Activated T-helper 1 cell treated with anti-CD3 and anti-CD28 coated beads, Interleukin-12 subunit alpha, Interleukin-12 subunit beta, Interleukin-2, Interleukin-4 antibody, amounts not matched to agents 30 ng/mL and 10 ng/mL and 1 ng/mL, durations not matched to agents 14 hours and 24 hours and 36 hours (primary cell): ENCODE data around the gene SLC35B1. TPM values are rescaled to one million over a fixed set of nuclear protein-coding genes. Genes with fewer than 3 reads are reported as not detected.
A peak's percentile ranks its signal among the peaks of the same experiment; 100 is the strongest.

ENCODE experiments used
- DNase-seq: peaks from one replicate; pipeline ENCODE4 v3.0.0; 2021; ENCODE audit warnings: low spot score
- H3K27ac Mint-ChIP-seq: one replicate; pipeline ENCODE4 v1.8.0; 2021; ENCODE audit warnings: mild to moderate bottlenecking, mixed read lengths
- H3K27me3 Mint-ChIP-seq: one replicate; pipeline ENCODE4 v1.8.0; 2022; ENCODE audit warnings: mild to moderate bottlenecking, moderate library complexity, mixed read lengths; ENCODE audit not compliant: insufficient read depth
- H3K36me3 Mint-ChIP-seq: one replicate; pipeline ENCODE4 v1.8.0; 2021; ENCODE audit warnings: low read depth, mixed read lengths
- H3K4me1 Mint-ChIP-seq: one replicate; pipeline ENCODE4 v1.8.0; 2021; ENCODE audit warnings: low read depth, mixed read lengths
- H3K4me3 Mint-ChIP-seq: one replicate; pipeline ENCODE4 v1.8.0; 2021; ENCODE audit warnings: mild to moderate bottlenecking, moderate library complexity, mixed read lengths
- H3K9me3 Mint-ChIP-seq: one replicate; pipeline ENCODE4 v1.8.0; 2021; ENCODE audit warnings: mixed read lengths
- intact Hi-C: fragments of 100-400 bp; cut with micrococcal nuclease; formaldehyde crosslinking; loops from one replicate; pipeline ENCODE4 v1.15.1; 2024
- total RNA-seq: library from RNA; stranded (reverse); gene quantifications from 2 replicates; pipeline ENCODE4 v1.2.3, GENCODE V29; 2022

SLC35B1 gene
- total RNA-seq, 1 donor from 2014 or later = 71.6 TPM

DNA sequence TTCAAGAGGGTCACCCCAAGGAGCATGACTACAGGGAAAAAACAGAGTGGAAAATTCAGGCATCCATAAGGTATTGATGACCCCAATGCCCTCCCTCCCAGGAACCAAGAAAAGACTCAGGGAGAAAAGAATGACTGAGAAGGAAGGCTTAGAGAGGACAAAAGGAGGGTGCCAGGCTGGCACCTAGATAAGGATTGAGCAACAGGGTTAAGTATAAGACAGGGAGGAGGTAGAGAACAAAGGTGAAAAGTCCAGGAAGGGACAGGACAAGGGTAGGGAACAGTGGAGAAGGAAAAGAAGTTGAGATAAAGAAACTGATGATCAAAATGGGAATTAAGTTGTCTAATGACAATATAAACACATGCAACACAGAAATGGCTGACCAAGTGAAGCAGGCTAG lies 2.5 kb downstream of the SLC35B1 start:
- Mint-ChIP-seq H3K27ac (peak overlapping the region; percentile 25), H3K4me3 (peak overlapping the region; percentile 98), H3K36me3 (peaks cover 43% of the 10 kb centered on the region), H3K27me3 (peaks cover 1% of the 10 kb centered on the region), H3K9me3 (no peaks in the 10 kb centered on the region), H3K4me1 (peaks cover 40% of the 10 kb centered on the region)
- no peak for DNase-seq
- intact Hi-C loops = loop anchor here (5.0 kb wide), 3 partner anchors 208 to 343 kb away; partner anchors contain the start of genes DLX3, NGFR and ZNF652

DNA sequence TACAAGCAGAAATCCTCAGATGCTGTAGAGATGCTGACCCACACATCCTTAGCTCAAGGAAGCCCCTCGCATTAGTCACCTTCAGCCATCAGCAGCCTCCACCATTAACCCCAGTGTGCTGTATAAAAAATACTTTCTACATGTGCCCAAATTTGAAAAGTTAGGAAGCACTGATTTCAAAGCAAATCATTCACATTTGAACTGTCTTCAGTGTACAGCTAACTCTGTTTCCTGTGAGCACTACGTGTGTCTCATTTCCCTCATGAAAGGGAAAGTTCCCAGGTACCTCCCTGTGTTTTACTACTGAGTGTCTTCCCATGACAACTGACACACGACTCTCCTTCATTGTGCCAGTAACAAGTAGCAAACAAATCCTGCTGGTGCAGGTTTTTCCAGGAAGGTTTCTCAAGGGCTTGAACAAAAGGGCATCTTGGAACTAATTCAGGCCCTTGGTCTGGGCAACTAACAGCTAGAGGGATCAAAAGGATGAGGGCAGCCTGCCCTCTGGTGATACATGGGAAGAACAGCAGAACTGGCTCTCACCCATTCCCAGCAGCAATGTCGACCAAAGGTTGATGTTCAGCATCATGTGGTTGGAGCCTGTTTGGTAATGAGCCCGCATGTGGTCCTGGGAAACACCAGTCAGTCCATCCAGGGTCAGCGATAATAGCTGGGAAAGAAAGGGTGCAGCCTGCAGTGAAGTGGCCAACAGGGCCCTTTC lies 4.0 kb downstream of the SLC35B1 start:
- Mint-ChIP-seq H3K4me3 (no peak overlapping the region), H3K36me3 (peaks cover 50% of the 10 kb centered on the region), H3K27me3 (peaks cover 1% of the 10 kb centered on the region)

DNA sequence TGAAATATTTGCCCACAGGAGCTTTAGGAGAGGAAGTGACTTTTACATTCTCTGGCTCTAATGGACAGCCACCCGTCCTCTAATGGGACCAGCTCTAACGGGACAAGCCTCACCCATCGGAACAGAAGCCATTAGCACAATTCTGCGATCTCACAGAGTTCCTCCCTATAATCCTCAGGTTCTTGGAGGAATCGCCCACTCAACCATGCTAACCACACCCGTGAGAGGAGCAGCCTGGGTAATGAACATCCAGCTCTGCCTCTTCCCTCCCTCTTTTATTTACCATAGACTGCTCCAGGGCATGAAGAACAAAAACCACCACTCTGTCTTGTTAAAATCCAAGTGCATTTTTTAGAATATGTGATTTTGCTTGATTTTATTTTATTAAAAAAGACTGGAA lies 6.8 kb downstream of the SLC35B1 start:
- H3K9me3 Mint-ChIP-seq = no peaks in the 10 kb centered on the region
- no peak overlapping the region for H3K27ac Mint-ChIP-seq
- peaks cover 20% of the 10 kb centered on the region for H3K4me1 Mint-ChIP-seq
- DNase-seq = no peak
- H3K27me3 Mint-ChIP-seq = no peaks in the 10 kb centered on the region
- no peak overlapping the region for H3K4me3 Mint-ChIP-seq
- peaks cover 42% of the 10 kb centered on the region for H3K36me3 Mint-ChIP-seq
- intact Hi-C loops = no loop called here

More for the DNA sequence above, 4.0 kb downstream of the SLC35B1 start:
- H3K27ac Mint-ChIP-seq = peak overlapping the region; percentile 46
- no peak for DNase-seq
- peaks cover 31% of the 10 kb centered on the region for H3K4me1 Mint-ChIP-seq
- no peaks in the 10 kb centered on the region for H3K9me3 Mint-ChIP-seq
- intact Hi-C loops = no loop called here

DNA sequence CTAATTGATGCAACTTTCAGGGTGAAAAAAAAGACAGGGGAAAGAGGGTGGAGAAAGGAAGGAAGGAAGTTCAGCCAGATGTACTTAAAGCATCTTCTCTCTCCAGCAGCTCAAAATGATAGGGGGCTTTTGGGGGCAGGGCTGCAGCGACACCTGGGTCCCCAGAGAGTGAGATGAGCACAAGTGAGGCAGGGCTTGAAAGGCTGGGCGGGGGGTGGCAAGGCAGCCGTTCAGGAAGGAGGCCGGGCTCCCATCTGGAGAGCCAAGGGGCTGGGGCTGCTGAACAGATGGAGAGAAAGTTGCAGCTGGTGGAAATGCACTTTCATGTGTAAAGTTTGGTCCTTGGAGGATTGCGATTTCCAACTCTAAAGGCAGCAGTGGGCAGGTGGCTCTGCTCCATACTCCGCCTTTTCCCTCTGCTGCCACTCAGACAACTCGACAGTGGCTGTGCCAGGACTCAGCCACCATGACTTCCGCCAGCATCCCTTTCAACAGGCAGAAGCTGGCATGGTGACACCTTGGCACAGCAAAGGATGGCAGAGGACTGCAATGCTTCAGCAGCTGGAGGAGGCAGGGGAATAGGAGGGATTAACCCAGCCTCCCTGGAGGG lies 7.7 kb downstream of the SLC35B1 start:
- no peak for DNase-seq
- H3K36me3 Mint-ChIP-seq = peaks cover 35% of the 10 kb centered on the region

DNA sequence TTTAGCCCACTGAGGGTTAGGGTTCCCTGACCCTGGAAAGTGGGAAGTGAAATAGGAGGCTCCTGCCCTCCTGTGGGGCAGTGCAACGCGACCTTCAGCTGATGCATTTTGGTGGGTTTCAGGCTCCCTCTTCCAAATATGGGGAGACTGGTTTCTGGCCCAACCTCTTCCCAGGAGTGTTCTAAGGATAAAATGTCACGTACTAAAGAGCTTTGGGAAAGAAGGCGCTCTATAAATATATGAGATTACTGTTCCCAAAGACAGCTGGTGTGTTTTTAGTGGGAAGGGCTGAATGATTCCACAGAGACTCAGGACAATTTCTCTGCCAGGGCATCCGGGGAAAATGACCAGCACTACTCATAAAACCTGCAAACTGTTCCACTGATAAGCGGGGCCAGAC lies 9.8 kb downstream of the SLC35B1 start:
- H3K36me3 Mint-ChIP-seq = peaks cover 25% of the 10 kb centered on the region
- no peak for DNase-seq
- no peaks in the 10 kb centered on the region for H3K27me3 Mint-ChIP-seq
- H3K4me3 Mint-ChIP-seq = no peak overlapping the region
- no peaks in the 10 kb centered on the region for H3K9me3 Mint-ChIP-seq
- H3K27ac Mint-ChIP-seq = no peak overlapping the region
- intact Hi-C loops = loop anchor here (5.0 kb wide), 1 partner anchor 154 kb away; no protein-coding TSS in a partner anchor
- H3K4me1 Mint-ChIP-seq = peaks cover 22% of the 10 kb centered on the region

More for the DNA sequence above, 7.7 kb downstream of the SLC35B1 start:
- intact Hi-C loops = loop anchor here (5.0 kb wide), 1 partner anchor 152 kb away; no protein-coding TSS in a partner anchor
- H3K27me3 Mint-ChIP-seq = no peaks in the 10 kb centered on the region
- H3K9me3 Mint-ChIP-seq = no peaks in the 10 kb centered on the region
- no peak overlapping the region for H3K27ac Mint-ChIP-seq
- no peak overlapping the region for H3K4me3 Mint-ChIP-seq
- peaks cover 20% of the 10 kb centered on the region for H3K4me1 Mint-ChIP-seq

DNA sequence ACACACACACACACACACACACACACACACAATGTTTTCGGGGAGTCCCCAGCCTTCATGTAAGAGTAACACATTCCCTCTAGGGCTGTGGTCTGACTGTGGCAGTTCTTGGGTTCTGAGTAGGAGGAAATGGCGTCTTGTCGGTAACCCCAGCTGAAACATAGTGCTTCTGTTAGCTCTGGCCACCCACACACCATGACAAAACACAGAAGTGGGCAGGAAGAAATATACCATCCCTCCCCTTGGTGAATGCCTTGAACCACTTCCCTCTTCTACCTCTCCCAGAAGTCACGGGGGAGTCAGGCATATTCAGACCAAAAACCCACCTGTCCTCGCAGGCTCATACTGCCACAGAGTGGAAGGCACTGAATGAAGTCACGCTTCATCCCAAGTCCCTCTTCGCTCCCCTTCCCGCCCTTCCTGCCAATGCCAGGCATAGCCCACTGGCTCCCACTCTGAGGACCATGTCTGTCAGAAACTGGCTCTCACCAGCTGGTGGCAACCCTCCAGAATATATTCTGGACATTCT lies 11.5 kb downstream of the SLC35B1 start:
- peaks cover 20% of the 10 kb centered on the region for H3K36me3 Mint-ChIP-seq
- no peaks in the 10 kb centered on the region for H3K27me3 Mint-ChIP-seq
- DNase-seq = peak; percentile 67
- peaks cover 22% of the 10 kb centered on the region for H3K4me1 Mint-ChIP-seq
- peak overlapping the region; percentile 90 for H3K27ac Mint-ChIP-seq
- H3K9me3 Mint-ChIP-seq = no peaks in the 10 kb centered on the region
- H3K4me3 Mint-ChIP-seq = peak overlapping the region; percentile 20
- intact Hi-C loops = loop anchor here (1.0 to 5.0 kb wide), 8 partner anchors 12 to 281 kb away; partner anchors contain the start of genes KAT7, PHB1 and SPOP

DNA sequence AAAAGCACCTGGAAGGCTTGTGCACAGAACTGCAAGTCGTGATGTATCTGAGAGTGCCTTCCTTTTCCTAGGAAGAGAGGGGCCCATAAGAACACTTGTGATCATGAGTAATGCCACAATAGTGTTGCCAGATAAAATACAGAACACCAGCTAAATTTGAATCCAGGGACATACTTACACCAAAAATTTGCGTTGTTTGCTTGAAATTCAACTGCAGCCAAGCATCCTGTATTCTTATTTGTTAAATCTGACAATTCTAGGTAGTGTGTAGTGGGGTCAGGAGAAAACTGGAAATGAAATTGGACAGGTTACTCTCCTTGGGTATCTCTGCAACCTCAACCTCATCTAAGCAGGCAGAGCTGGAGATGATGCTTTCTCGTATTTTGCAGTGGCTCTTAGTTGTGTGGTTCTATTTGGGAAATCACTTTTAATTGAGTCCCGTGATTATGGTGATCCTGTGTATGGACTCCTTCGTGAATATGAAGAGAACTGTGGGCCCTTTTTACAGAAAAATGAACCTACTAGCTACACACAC lies 12.0 kb downstream of the SLC35B1 start:
- H3K27me3 Mint-ChIP-seq = no peaks in the 10 kb centered on the region
- DNase-seq = no peak
- H3K9me3 Mint-ChIP-seq = no peaks in the 10 kb centered on the region
- intact Hi-C loops = loop anchor here (1.0 to 5.0 kb wide), 9 partner anchors 13 to 281 kb away; partner anchors contain the start of genes KAT7, NXPH3, PHB1 and SPOP
- peak overlapping the region; percentile 90 for H3K27ac Mint-ChIP-seq
- peak overlapping the region; percentile 20 for H3K4me3 Mint-ChIP-seq
- H3K4me1 Mint-ChIP-seq = peaks cover 22% of the 10 kb centered on the region
- H3K36me3 Mint-ChIP-seq = peaks cover 14% of the 10 kb centered on the region

DNA sequence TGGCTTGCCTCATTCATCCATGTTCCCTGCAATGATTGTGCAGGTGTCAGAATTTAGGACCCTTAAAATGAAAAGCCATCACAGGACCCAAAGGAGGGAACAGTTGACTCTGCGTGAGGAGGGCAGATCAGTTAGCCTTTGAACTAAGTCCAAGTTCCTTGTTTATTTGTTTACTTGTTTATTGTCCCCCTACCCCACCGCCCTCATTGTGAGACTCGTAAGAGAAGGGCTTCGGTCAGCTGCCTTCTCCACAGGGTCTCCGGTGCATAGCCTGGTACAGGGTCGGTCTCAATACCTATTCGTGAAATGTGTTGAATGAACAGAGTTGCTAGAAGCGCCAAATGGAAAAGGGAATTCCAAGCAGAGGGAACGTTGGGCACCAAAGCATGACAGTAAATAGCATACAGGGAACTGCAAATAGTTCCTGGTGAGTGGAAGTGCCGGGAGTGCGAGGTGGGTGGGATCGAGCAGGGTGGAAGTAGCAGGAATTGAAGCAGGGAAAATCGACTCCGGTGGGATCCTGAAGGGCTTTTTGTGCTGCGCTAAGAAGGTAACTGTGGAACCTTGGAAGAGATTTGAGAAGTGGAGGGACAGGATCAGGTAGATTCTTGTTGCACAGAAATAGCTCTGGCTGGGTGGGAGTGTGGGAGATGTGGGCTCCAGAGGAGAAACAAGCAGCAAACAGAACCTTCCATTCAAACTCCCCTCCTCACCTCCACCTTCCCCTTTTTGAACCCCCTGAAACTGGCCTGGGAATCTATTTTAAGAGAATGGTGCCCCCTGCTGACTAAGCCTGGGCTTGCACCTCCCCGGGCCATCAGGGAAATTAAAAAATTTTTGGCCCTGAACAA lies 12.7 kb downstream of the SLC35B1 start:
- Mint-ChIP-seq H3K27ac (peak overlapping the region; percentile 90), H3K4me3 (no peak overlapping the region), H3K36me3 (peaks cover 9% of the 10 kb centered on the region), H3K27me3 (no peaks in the 10 kb centered on the region), H3K4me1 (peaks cover 22% of the 10 kb centered on the region), H3K9me3 (no peaks in the 10 kb centered on the region)
- DNase-seq = peak; percentile 57
- intact Hi-C loops = loop anchor here (1.0 to 5.0 kb wide), 2 partner anchors 120 to 157 kb away; partner anchors contain the start of gene NXPH3

DNA sequence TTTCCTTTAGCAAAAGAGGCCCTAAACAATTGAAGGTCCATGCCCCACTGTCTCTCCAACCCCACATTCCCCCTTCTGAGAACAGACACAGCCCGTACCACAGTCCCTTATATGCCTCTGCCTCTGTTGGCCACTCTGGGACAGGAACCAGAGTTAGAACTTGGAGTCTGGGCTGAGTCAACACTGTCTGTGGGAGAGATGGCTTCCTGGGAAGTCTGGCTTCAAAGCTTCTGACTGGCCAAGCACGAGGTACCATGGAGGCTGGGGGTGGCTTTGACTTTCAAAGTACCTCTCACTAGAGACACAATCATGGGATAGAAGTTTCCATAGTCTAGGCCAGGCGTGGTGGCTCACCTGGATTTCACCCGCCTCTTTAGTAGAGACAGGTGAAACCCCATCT lies 15.0 kb downstream of the SLC35B1 start:
- intact Hi-C loops = no loop called here
- Mint-ChIP-seq H3K27ac (no peak overlapping the region), H3K4me3 (no peak overlapping the region), H3K4me1 (peaks cover 36% of the 10 kb centered on the region), H3K36me3 (peaks cover 6% of the 10 kb centered on the region), H3K27me3 (no peaks in the 10 kb centered on the region), H3K9me3 (no peaks in the 10 kb centered on the region)
- no peak for DNase-seq

DNA sequence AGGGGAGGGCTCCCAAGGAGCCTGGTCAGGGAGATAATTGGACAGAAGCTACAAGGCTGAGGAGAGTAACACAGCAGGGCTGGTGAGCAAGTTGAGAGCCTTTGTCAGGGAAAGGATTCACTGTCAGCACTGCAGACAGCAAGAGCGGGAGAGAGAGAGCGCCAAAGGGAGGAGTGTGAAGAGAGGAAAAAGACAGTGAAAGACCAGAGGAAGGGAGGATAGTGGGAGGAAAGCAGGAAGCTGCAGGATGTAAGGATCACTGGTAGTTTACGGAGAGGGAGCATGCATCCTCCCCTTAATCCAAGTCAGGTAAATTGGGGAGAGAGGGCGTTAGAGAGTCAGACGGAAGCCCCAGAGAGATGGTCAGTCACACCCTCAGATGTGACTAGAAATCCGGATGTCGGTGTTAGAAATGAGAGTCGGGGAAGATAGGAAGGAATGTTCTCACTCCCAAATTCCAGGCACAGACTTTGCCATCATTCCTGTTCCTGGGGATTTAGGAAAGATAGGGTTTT lies 16.0 kb downstream of the SLC35B1 start:
- no peak overlapping the region for H3K4me3 Mint-ChIP-seq

DNA sequence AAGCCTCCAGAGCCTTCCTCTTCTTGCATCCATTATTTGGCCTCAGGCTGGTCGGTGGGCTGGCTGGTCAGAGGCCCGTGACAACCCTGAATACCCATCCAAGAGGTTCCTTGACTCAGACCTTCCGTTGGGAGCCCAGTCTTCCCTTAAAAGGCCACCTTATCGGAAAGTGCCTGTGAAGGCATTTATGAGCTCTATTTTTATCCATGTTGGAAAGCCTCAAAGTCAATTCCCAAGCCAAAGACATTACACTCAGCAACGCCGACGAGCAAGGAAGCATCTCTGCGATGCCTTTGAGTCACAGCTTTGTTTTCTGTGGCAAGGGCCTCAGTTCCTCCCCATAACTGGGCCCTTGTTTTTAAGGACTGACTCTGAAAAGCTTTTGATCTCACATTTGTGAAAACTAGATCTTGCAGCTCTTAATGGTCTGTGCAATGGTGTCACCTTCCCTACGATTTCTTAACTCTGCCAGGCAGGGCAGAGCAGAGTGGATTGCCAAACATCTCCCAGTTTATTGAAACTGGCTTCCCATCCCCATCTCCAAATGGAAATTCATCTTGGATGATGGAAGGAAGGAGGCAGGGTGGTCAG lies 16.6 kb downstream of the SLC35B1 start:
- Mint-ChIP-seq H3K36me3 (peaks cover 9% of the 10 kb centered on the region), H3K9me3 (no peaks in the 10 kb centered on the region), H3K4me1 (peaks cover 40% of the 10 kb centered on the region), H3K4me3 (no peak overlapping the region), H3K27me3 (no peaks in the 10 kb centered on the region), H3K27ac (no peak overlapping the region)
- DNase-seq = no peak
- intact Hi-C loops = no loop called here

More for the DNA sequence above, 16.0 kb downstream of the SLC35B1 start:
- Mint-ChIP-seq H3K36me3 (peaks cover 8% of the 10 kb centered on the region), H3K27me3 (no peaks in the 10 kb centered on the region), H3K4me1 (peaks cover 42% of the 10 kb centered on the region), H3K27ac (no peak overlapping the region), H3K9me3 (no peaks in the 10 kb centered on the region)
- intact Hi-C loops = no loop called here
- DNase-seq = no peak

DNA sequence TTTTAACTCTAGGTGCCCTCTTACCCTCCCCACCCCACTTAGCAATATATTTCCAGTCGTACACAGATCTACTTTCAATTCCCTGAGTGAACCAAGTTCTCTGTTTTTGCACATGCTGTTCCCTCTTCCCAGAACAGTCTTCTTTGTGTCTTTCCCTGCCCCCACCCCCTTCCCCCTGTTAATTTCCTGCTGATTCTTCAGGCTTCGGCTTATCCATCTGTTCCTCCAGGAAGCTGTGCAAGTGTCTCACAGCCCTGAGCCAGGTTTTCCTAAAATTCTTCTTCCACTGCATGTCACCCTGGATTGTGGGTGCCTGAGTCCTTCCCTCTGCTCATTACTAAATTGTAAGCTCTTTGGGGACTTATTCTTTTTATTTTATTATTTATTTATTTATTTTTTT lies 17.5 kb downstream of the SLC35B1 start:
- DNase-seq = no peak
- intact Hi-C loops = no loop called here
- Mint-ChIP-seq H3K4me1 (peaks cover 31% of the 10 kb centered on the region), H3K36me3 (peaks cover 9% of the 10 kb centered on the region), H3K4me3 (no peak overlapping the region), H3K27ac (no peak overlapping the region), H3K27me3 (no peaks in the 10 kb centered on the region), H3K9me3 (no peaks in the 10 kb centered on the region)
